Mesenteric fat pad (tissue), 1 donor: ENCODE data around the gene RHOD. TPM values are rescaled to one million over a fixed set of nuclear protein-coding genes. Genes with fewer than 3 reads are reported as not detected.

Source experiments
- DNase-seq: peaks from one replicate; pipeline ENCODE4 v3.0.0-alpha.2; 2020; ENCODE audit warnings: low spot score
- microRNA-seq: library from miRNA; unstranded; fragments of <30 nt; microRNA quantifications from one replicate; pipeline ENCODE4 v1.2.0, GENCODE V29; 2020; ENCODE audit warnings: borderline number of aligned reads
- total RNA-seq: library from RNA; stranded (reverse); fragmentation: NEBNext Ultra II Directional; extraction: Animal tissue kit (Norgen Biotek cat#: 25700); gene quantifications from one replicate; pipeline ENCODE4 v1.2.1, GENCODE V29; 2021
- donor health status: DM: yes; HTN: yes; CAD: no.

Gene RHOD
- total RNA-seq, 1 donor from 2014 or later = 22.2 TPM

DNA sequence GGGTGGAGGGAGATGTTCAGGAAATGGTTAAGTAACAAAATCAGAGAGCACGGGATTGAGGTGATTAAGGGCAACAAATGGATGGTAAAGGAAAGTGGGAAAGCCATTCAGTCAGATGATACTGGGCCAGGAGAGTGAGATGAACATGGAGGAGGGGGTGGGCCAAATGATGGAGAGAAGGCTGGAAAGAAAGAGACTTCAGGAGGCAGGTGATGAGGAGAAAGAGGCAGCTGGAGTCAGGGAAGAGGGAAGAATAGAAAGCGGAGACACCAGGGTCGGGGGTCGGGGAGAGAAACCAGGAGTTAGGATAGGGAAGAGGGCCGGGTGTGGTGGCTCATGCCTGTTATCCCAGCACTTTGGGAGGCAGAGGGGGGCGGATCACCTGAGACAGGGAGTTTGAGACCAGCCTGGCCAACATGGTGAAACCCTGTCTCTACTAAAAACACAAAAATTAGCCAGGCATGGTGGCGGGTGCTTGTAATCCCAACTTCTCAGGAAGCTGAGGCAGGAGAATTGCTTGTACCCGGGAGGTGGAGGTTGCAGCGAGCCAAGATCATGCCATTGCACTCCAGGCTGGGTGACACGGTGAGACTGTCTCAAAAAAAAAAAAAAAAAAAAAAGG is 57.7 kb downstream of the RHOD start:
- DNase-seq = peak; percentile 35

DNA sequence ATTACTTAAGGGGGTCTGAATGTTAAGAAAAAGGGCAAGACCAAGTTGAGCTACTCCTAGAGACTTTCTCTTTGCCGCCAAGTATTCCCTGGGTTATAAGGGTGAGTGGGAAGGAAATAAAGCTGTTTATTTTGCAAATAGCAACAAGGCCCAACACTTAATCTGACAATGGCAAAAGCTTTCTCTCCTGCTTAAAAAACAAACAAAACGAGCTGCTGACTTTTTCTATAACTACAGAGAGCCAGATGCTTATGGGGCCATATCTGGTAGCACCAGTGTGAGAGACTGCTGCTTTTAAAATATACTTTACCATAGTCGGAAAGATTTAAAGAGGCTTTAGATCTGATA is 60.1 kb downstream of the RHOD start:
- DNase-seq = no peak

DNA sequence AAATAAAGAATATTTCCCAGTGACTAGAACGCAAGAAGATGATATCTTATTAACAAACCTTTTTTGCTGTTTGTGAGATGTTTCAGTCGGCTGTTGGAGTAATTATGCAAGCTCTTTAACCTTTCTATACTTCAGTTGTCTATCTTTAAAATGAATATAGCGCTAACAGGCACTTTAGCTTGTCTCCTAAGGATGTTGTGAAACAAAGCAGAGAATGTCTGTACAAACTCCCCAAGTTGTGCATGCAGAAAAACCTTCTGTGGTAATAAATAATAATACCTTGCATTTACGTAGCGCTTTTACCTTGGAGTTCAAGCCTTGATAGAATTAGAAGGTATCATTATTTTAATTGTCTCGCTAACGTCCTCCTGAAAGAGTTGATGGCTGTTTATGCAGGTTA is 60.5 kb downstream of the RHOD start:
- no peak for DNase-seq

DNA sequence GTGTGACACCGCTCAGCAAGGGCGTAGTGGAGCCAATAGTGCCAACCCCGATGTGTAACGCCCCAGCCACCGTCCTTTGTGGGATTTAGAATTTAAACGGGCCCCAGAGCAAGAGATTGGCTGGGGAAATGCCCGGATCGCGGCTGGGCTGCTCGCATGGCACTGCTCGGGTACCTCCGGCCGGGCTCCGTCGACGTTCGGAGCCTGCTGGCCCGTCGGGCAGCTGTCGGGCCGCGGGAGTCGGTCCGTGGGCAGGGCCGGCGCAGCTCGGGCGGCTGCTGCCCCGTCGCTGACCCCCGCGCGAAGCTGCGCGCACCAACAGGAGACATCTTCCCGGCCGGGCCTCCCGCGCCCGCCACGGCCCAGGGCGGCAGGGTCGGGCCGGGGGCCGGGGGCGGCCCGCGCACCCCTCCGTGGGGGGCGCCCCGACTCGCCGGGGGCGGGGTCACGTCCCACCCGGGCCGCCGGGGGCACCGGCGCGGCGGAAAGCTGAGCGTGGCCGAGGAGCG is 61.1 kb downstream of the RHOD start:
- DNase-seq = no peak

DNA sequence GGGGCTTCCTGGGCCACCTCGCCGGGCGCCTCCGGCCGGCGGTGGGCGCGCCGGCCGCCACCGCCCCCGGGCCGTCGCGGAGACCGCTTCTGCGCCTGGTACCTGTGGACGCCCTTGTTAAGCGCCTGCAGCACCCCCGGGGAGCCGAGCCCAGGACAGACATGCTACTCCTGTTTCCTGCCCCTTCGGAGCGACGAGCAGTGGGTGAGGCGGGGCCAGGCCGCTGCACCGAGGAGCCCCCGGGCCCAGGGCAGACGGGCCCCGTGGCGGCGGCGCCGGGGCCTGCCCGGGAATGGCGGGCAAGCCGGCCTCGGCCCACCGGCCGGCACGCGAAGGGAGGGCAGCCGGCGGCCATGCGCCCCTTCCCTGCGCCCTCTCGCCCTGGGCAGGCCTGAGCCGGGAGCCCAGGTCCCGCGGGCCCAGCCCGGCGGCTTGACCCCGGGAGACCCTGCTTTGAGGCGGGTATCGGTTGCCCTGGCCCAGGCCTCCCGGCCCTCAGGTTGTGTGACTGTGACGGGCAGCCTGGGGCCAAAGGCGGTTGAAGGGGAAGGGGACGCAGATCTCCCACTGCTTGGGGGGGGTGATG is 61.6 kb downstream of the RHOD start:
- DNase-seq = peak; percentile 90

DNA sequence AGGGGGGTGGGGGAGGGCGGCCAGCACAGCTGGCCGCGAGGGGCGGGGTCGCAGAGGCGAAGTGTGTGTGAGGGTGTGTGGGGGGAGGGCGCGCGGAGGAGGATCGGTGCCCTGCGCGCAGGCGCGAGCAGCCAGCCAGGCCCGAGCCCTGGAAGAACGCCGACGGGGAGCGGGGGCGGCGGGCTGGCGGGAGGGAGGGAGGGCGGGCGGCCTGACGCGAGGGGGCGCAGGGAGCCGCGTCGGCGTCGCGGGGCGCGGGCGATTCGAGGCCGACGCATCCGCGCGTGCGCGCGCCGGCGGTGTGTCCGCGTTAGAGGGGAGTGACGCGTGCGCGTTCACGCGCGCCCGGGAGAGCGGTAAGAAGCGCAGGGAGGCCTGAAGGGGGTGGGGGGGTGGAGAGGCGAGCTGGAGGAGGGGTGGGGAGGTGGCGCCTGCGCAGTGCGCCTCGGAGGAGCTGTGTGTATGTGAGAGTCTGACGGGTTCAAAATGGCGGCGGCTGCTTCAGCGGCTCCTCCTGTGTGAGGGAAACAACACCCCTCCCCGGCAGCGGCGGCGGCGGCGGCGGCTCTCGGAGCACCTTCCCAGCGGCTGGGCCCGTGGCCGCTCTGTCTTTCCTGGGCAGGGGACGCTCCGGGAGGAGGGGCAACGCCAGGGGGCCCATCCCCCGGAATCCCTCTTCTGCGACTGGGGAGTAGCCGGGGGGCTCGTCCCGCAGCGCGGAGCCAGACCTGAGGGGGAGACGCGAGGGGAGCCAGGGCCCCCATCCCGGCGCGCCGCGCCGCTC is 62.3 kb downstream of the RHOD start, which contains the start of gene KDM2A:
KDM2A (plus strand) TSS at position 463 of the 784 bp plus-strand sequence. CDS start 2,054 bp downstream, outside the sequence.
- DNase-seq = peak; percentile 99

DNA sequence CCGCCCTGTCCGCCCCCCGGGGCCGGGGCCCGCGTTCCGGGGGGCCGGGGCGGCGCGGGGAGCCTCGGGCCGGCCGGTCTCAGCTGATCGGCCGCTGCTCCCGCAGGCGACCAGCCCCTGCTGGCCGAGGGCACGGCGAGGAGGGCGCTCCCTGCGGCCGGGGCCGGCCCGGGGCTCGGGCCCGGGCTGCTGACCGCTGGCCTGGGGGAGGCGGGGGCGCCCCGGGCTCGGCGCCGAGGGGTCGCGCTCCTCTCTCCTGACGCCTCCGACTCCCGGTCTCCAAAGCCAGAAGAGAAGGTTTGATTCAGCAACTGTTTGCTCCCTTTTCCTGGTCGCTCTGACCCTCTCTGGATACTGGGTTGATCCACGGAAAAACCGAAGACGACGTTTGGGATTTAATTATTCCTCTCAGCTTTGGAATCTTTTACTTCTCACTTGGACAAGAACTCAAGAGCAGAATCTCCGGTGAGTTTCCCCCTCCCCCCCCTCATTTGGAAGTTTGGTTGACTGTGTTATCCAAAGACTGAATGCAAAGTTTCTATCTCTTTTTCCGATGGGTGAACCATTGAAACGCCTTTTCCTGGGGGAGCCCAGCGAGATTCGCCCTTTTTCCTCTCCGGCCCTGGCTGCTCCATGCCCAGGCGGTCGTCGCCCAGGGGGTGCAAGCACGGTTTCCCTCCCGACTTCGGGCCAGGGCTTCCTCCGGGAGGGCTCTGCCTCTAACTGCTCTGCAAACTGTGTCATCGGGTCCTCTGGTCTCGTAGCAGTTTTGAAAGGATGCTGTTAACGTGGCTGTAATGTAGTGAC is 63.1 kb downstream of the RHOD start:
- peak; percentile 87 for DNase-seq

DNA sequence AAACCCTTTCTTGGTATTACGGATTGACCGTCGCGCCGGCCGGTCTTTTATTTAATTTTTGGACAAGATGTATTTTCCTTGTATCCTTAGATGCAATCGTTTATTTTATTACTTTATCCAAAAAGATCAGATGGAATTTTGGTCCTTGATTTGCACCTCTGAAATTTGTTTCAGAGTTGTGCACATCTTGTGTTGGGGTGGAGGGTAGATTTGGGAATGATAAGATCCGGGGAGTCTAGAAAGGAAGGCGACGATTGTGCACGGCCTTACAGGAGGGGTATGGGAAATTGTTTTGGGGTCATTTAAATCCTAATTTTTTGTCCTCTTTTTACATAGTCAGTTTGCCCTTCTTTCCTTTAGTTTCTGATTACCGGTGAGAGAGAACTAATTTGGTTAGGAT is 63.8 kb downstream of the RHOD start:
- no peak for DNase-seq

DNA sequence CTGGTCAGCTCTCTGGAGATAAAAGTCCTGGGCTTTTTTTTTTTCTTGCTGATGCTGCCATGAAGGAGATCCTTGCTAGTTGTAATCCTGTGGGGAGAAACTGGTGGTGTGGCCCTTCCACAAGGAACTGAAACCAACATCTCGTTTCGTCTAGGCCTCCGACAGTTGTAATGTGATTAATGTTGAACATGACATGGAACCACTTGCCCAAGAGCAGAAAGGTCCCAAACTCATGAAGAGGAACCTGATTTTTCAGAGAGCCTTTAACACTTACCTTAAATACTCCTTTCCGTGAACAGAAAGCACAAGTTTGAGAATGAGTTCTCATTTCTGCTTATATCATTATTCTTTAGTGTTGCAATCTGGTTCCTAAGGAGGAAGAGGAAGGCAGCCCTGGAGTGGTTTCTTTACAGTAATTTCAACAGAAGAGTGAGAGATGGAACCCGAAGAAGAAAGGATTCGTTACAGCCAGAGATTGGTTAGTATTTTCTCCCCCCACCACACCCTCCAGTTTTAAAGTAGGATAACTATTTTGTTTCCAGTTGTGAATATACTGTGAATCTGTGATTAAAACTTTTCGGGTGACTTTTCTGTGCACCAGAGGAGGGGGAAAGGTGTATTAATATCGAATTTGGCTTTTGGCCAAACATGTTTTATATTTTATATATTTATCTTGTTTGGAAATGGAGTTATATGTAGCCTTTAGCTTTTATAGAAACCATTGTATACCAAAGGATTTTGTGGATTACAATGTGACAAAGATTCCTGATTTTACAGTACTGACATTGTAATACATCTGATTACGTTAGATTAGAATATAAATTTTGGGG is 64.4 kb downstream of the RHOD start:
- DNase-seq = no peak

Small RNA genes lying within 50 kb of the gene (microRNA-seq; reads per million reads assigned to microRNA genes)
- not detected for gene MIR6860

Other genes starting within 250 kb of the RHOD start
- 14.1 TPM for gene RCE1, start 213.4 kb upstream of the RHOD start, total RNA-seq
- gene LRFN4, start 199.8 kb upstream of the RHOD start, total RNA-seq = 25.6 TPM
- gene PC, start 98.5 kb upstream of the RHOD start, total RNA-seq = 220 TPM
- 0.64 TPM for gene C11orf86, start 81.5 kb upstream of the RHOD start, total RNA-seq
- gene SYT12, start 33.7 kb upstream of the RHOD start, total RNA-seq = 3.1 TPM
- gene KDM2A, start 62.4 kb downstream of the RHOD start, total RNA-seq = 77.3 TPM
- 60.2 TPM for gene GRK2, start 209.6 kb downstream of the RHOD start, total RNA-seq
- gene ANKRD13D, start 232.5 kb downstream of the RHOD start, total RNA-seq = 42.5 TPM
- gene SSH3, start 246.7 kb downstream of the RHOD start, total RNA-seq = 19.9 TPM